ENCODE results near the gene CCDC77. TPM values are rescaled to one million over a fixed set of nuclear protein-coding genes. Genes with fewer than 3 reads are reported as not detected.
A peak's percentile ranks its signal among the peaks of the same experiment; 100 is the strongest.

The CCDC77 gene
- total RNA-seq, 1 experiment from 2014 or later = 20.4 TPM

DNA sequence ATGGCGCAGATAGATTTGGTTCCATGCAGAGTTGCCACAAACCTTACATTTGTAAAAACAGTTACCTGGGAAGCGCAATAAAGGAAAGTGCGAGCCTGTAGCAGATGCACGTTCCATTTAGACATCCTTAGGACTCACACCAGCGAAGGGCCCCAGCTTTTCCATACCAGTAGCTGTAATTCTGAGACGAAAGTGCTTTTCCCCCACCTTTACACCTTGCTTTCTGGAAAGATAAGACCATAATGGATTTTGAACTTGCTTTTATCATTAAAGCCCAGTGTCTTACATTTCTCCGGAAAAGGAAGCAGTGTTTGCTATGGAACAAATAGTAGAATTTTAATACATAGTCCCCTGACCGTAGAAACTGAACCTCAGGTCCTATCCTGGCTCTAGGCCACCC lies 616 bp upstream of the CCDC77 start:
- BruUV-seq (replicated peaks) = no TSS peak
- intact Hi-C loops (cut with micrococcal nuclease; ENCODE audit: unreplicated experiment) = no loop called here

GRCh38 chr12:402029-402389 lies 565 bp downstream of the CCDC77 start:
- Histone ChIP-seq H3K9me2 (ENCODE audit: insufficient read depth) (no peaks in the 10 kb centered on the region), H2AFZ (peak overlapping the region; percentile 93), H3K27ac (peak overlapping the region; percentile 59), H3K4me1 (replicated peaks; ENCODE audit: insufficient read depth) (peaks cover 14% of the 10 kb centered on the region), H3K79me2 (ENCODE audit: low read depth) (peaks cover 21% of the 10 kb centered on the region; the same call in 1 of the 2 replicates), H3F3A (ENCODE audit: insufficient read depth, low read depth) (peaks cover 5% of the 10 kb centered on the region; the same call in 1 of the 2 replicates), H3K4me2 (peak overlapping the region; percentile 86), H3K4me3 (peak overlapping the region; percentile 90), H3K36me3 (ENCODE audit: low read depth) (no peaks in the 10 kb centered on the region), H4K20me1 (ENCODE audit: insufficient read depth) (no peaks in the 10 kb centered on the region), H3K27me3 (ENCODE audit: insufficient read depth, low read depth) (no peaks in the 10 kb centered on the region), H3K9me3 (ENCODE audit: insufficient read depth, low read depth) (no peaks in the 10 kb centered on the region)
- CTCF ChIA-PET = interaction anchor here (0.6 to 0.9 kb wide), 2 partner anchors 23 to 41 kb away, joined by 3 to 9 read pairs; no protein-coding TSS in a partner anchor
- no peak for DNase-seq
- no TSS peak for BruUV-seq (replicated peaks)
- POLR2A ChIA-PET (ENCODE audit: unreplicated experiment) = no interaction called here
- TF ChIP-seq, protein P1, sequence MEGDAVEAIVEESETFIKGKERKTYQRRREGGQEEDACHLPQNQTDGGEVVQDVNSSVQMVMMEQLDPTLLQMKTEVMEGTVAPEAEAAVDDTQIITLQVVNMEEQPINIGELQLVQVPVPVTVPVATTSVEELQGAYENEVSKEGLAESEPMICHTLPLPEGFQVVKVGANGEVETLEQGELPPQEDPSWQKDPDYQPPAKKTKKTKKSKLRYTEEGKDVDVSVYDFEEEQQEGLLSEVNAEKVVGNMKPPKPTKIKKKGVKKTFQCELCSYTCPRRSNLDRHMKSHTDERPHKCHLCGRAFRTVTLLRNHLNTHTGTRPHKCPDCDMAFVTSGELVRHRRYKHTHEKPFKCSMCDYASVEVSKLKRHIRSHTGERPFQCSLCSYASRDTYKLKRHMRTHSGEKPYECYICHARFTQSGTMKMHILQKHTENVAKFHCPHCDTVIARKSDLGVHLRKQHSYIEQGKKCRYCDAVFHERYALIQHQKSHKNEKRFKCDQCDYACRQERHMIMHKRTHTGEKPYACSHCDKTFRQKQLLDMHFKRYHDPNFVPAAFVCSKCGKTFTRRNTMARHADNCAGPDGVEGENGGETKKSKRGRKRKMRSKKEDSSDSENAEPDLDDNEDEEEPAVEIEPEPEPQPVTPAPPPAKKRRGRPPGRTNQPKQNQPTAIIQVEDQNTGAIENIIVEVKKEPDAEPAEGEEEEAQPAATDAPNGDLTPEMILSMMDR (conservative IDR thresholded peaks at IDR 0.05) = peak; percentile 52; the same call in 1 of the 2 replicates
- no peak for TF ChIP-seq EZH2 (IDR thresholded peaks at IDR 0.05; ENCODE audit: low read depth)
- intact Hi-C loops (cut with micrococcal nuclease; ENCODE audit: unreplicated experiment) = no loop called here

More for the DNA sequence above, 616 bp upstream of the CCDC77 start:
- Histone ChIP-seq H3K9me3 (ENCODE audit: insufficient read depth, low read depth) (no peaks in the 10 kb centered on the region), H3K4me3 (peak overlapping the region; percentile 90), H2AFZ (peak overlapping the region; percentile 93), H3K4me1 (replicated peaks; ENCODE audit: insufficient read depth) (peaks cover 14% of the 10 kb centered on the region), H3K27ac (no peak overlapping the region), H3K36me3 (ENCODE audit: low read depth) (no peaks in the 10 kb centered on the region), H3K4me2 (peak overlapping the region; percentile 86), H3K27me3 (ENCODE audit: insufficient read depth, low read depth) (no peaks in the 10 kb centered on the region), H3K79me2 (ENCODE audit: low read depth) (peaks cover 21% of the 10 kb centered on the region; the same call in 1 of the 2 replicates), H3F3A (ENCODE audit: insufficient read depth, low read depth) (peaks cover 5% of the 10 kb centered on the region; the same call in 1 of the 2 replicates), H3K9me2 (ENCODE audit: insufficient read depth) (no peaks in the 10 kb centered on the region), H4K20me1 (ENCODE audit: insufficient read depth) (no peaks in the 10 kb centered on the region)
- DNase-seq = no peak
- TF ChIP-seq, protein P1 (conservative IDR thresholded peaks at IDR 0.05) = no peak
- TF ChIP-seq EZH2 (IDR thresholded peaks at IDR 0.05; ENCODE audit: low read depth) = no peak
- CTCF ChIA-PET = no interaction called here
- POLR2A ChIA-PET (ENCODE audit: unreplicated experiment) = no interaction called here

GRCh38 chr12:414859-415258 lies 13.4 kb downstream of the CCDC77 start:
- Histone ChIP-seq H3K36me3 (ENCODE audit: low read depth) (peaks cover 13% of the 10 kb centered on the region; the same call in 1 of the 2 replicates), H3K9me3 (ENCODE audit: insufficient read depth, low read depth) (no peaks in the 10 kb centered on the region), H3K4me3 (no peak overlapping the region), H3K27ac (no peak overlapping the region), H3K79me2 (ENCODE audit: low read depth) (no peaks in the 10 kb centered on the region), H3K4me1 (replicated peaks; ENCODE audit: insufficient read depth) (no peaks in the 10 kb centered on the region), H3K4me2 (no peak overlapping the region), H2AFZ (no peak overlapping the region), H4K20me1 (ENCODE audit: insufficient read depth) (no peaks in the 10 kb centered on the region), H3F3A (ENCODE audit: insufficient read depth, low read depth) (no peaks in the 10 kb centered on the region), H3K9me2 (ENCODE audit: insufficient read depth) (no peaks in the 10 kb centered on the region), H3K27me3 (ENCODE audit: insufficient read depth, low read depth) (no peaks in the 10 kb centered on the region)
- no TSS peak for BruUV-seq (replicated peaks)
- intact Hi-C loops (cut with micrococcal nuclease; ENCODE audit: unreplicated experiment) = no loop called here
- ChIA-PET POLR2A (ENCODE audit: unreplicated experiment) (no interaction called here), CTCF (no interaction called here)
- DNase-seq = no peak
- TF ChIP-seq EZH2 (IDR thresholded peaks at IDR 0.05; ENCODE audit: low read depth) = no peak
- TF ChIP-seq, protein P1 (conservative IDR thresholded peaks at IDR 0.05) = no peak
